ENCODE measurements around the gene AMPH.
"Not testable (repeated sequence)": the region's sequence is repeated elsewhere in the genome, so short reads cannot be mapped to it uniquely, and the experiment has no call there.

AMPH gene

DNA sequence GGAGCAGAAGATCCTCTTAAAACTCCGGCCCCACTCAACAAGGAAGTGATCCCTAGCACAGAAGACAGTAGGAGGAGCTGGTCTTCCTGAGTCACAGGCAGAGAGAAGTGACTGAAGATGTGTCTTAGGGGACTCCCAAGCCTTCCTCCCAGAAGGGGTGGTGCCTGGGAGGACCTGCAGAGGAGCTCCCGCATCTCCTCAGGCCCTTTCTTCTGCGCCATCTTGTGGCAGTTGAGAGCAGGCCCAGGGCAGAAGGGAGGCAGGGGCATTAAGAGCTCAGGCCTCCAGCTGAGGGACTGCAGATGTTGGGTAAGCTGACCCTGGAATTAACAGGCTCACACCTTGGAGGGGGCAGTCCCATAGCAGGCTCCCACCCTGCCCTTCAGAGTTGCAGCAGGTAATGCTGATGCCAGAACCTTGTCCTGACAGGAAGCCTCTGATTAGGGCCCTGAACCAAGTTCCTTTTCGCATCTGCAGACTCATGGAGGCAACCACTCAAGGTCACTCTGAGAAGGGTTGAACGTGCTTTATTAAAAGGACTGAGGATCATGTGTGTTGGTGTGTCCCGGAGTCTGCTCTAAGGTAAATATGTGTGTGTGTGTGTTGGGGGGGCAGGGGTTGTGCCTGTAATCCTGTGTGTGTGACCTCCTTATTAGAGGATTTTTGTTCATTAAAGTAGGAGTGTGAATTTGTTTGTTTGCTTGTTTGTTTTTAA lies 281.1 kb downstream of the AMPH start:
- DNase-seq (ENCODE audit: low read depth), result not testable (repeated sequence)

DNA sequence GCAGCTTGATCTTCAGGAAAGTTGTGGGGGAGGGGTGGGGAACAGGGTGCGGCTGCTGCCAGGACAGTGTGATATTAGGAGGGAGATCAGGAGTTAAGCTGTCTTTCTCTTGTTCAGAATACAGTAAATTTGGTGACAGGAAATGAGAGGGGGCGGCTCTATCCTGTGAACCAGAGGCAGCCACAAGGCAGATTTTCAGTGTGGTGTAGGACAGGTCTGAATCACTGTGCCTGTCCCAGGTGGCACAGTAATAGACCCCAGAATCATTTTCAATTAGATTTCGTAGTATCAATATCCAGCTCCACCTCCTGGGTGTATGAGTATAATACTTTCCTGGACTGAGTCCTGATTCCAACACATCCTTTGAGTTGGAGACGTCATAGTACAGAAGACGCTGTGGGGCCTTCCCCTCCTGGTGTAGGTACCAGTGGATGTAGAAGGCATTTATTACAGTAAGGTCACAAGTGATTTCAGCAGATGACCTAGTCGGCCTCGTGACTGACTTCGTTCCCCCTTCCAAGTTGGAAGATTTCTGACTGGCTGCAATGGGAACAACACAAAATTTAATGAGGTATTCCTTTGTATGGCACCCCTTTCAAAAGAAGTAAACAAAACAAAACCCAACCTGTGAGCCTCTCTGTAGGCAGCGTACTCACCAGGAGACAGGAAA lies 281.9 kb downstream of the AMPH start:
- DNase-seq (ENCODE audit: low read depth), result not testable (repeated sequence)

DNA sequence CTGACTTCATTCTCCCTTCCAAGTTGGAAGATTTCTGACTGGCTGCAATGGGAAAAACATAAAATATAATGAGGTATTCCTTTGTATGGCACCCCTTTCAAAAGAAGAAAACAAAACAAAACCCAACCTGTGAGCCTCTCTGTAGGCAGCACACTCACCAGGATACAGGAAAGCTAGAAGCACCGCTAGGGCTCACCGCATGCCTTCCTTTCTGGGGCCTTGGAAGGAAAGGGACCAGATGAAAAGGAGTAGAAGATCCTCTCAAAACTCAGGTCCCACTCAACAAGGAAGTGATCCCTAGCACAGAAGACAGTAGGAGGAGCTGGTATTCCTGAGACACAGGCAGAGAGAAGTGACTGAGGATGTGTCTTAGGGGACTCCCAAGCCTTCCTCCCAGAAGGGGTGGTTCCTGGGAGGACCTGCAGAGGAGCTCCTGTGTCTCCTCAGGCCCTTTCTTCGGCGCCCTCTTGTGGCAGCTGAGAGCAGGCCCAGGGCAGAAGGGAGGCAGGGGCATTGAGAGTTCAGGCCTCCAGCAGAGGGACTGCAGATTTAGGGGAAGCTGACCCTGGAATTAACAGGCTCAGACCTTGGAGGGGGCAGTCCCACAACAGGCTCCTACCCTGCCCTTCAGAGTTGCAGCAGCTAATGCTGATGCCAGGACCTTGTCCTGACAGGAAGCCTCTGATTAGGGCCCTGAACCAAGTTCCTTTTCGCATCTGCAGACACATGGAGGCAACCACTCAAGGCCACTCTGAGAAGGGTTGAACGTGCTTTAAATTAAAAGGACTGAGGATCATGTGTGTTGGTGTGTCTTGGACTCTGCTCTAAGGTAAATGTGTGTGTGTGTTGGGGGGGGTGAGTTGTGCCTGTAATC lies 285.6 kb downstream of the AMPH start:
- DNase-seq (ENCODE audit: low read depth), result not testable (repeated sequence)

DNA sequence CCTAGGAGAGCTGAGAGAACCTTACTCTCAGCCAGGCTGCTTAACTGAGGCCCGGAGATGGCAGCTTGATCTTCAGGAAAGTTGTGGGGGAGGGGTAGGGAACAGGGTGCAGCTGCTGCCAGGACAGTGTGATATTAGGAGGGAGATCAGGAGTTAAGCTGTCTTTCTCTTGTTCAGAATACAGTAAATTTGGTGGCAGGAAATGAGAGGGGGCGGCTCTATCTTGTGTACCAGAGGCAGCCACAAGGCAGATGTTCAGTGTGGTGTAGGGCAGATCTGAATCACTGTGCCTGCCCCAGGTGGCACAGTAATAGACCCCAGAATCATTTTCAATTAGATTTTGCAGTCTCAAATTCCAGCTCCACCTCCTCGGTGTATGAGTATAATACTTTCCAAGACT lies 286.4 kb downstream of the AMPH start:
- DNase-seq (ENCODE audit: low read depth), result not testable (repeated sequence)

DNA sequence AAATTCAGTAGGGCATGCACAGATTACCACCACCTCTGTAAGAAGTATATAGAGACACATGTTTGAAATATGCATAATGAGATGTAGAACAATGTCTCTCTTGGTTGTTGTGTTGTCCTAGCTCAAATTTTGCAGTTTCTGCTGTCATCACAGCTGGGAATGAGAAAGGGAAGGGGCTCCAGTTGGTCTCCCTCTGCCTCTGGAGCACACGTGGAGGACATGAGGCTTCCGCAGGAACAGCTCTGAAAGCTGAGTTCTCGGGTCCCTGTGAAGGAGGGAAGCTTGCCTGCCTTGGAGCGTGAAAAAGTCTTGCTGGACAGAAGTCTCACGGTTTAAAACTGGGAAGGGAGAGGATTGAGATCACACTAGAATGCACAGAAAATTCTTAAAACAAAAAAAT lies 289.0 kb downstream of the AMPH start:
- DNase-seq (ENCODE audit: low read depth), result not testable (repeated sequence)

DNA sequence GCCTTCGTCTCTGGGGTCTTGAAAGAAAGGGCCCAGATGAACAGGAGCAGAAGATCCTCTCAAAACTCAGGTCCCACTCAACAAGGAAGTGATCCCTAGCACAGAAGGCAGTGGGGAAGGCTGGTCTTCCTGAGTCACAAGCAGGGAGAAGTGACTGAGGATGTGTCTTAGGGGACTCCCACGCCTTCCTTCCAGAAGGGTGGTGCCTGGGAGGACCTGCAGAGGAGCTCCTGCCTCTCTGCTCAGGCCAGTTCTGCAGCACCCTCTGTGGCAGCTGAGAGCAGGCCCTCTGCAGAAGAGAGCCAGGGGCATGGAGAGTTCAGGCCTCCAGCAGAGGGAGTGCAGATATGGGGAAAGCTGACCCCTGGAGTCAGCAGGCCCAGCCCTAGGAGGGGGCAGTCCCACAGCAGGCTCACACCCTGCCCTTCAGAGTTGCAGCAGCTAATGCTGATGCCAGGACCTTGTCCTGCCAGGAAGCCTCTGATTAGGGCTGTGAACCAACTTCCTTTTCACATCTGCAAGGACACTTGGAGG lies 289.9 kb downstream of the AMPH start:
- not testable (repeated sequence) for DNase-seq (ENCODE audit: low read depth)

DNA sequence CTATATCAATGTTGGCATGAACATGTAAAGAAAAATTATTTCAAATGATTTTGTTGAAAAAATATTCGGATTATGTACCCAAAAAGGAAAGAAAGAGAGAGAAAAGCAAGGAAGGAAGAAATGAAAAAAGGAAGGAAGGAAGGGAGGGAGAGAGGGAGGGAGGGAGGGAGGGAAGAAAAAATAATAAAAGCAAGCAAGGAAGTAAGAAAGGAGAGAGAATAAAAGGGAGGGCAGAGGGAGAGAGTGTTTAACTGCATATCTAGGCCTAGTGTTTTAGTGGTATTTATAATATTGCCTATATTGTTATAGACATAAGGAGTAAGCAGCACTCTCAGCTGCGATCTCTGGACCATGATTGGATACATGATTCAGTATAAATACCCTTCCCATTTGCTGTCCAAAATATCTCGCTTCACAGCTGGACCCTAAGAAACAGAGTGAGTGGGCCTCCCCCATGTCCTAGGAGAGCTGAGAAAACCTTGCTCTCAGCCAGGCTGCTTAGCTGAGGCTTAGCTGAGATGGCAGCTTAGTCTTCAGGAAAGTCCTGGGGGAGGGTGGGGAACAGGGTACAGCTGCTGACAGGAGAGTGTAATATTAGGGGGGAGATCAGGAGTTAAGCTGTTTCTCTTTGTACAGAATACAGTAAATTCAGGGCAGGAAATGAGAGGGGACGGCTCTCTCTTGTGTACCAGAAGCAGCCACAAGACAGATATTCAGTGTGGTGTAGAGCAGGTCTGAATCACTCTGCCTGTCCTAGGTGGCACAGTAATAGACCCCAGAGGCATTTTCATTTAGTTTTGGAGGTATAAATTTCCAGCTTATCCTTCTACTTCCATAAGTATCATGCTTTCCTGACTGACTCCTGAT lies 291.0 kb downstream of the AMPH start:
- no peak for DNase-seq (ENCODE audit: low read depth)

DNA sequence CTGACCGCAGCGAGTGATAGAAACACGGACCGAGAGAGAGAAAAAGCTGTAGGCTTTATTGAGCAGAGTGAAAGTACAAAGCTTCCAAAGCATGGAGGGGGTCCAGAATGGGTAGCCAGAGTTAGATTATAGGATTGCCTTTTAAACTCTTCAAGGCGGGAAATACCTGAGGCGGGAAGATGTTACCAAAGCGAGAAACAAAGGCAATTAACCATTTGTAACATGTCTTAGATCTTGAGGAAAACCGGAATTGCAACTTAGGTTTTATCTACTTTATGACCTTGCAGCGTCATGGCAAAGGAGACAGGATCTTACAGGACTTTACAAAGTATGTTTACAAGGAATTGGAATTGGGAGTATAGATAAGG lies 295.0 kb downstream of the AMPH start:
- DNase-seq (ENCODE audit: low read depth), result not testable (repeated sequence)

DNA sequence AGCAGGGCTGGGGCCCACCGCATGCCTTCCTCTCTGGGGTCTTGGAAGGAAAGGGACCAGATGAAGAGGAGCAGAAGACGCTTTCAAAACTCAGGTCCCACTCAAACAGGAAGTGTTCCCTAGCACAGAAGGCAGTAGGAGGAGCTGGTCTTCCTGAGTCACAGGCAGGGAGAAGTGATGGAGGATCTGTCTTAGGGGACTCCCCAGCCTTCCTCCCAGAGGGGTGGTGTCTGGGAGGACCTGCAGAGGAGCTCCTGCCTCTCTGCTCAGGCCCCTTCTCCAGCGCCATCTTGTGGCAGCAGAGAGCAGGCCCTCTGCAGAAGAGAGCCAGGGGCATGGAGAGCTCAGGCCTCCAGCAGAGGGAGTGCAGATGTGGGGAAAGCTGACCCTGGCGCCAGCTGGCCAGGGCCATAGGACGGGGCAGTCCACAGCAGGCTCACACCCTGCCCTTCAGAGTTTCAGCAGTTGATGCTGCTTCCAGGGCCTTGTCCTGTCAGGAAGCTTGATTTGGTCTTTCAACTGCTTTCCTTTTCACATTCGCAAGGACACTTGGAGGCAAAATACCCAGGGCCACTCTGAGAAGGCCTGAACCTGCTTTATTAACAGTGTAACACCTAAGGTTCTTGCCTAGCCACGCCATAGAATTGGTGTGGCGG lies 295.6 kb downstream of the AMPH start:
- DNase-seq (ENCODE audit: low read depth), result peak; percentile 70

DNA sequence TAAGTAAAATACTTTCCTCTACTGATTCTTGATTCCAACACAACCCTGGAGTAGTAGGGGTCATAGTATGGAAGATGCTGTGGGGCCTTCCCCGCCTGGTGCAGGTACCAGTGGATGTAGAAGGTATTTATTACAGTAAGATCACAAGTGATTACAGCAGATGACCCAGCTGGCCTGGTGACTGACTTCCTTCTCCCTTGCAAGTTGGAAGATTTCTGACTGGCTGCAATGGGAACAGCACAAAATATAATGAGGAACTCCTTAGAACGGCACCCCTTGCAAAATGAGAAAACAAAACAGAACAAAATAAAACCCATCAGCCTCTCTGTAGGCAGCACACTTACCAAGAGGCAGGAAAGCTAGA lies 296.1 kb downstream of the AMPH start:
- DNase-seq (ENCODE audit: low read depth), result no peak

DNA sequence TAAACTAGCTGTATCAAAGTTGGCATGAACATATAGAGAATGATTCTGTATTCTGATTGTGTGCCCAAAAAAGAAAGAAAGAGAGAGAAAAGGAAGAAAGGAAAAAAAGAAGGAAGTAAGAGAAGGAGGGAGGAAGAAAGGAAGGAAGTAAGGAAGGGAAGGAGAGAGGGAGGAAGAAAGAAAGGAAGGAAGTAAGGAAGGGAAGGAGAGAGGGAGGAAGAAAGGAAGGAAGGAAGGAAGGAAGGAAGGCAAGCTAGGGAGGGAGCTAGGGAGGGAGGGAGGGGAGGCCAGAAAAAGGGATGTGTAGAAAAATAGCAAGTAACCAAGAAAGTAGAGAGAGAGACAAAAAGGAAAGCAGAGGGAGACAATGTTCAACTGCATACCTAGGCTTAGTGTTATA lies 297.0 kb downstream of the AMPH start:
- no peak for DNase-seq (ENCODE audit: low read depth)
